HK-2 (cell line): Measurements from ENCODE around the gene FHIP1A.
"Not testable (repeated sequence)": the region's sequence is repeated elsewhere in the genome, so short reads cannot be mapped to it uniquely, and the experiment has no call there.

Experiments used
- DNase-seq: peaks from one replicate; pipeline ENCODE4 v3.0.0-alpha.2; 2018; ENCODE audit not compliant: unreplicated experiment

Gene FHIP1A

DNA sequence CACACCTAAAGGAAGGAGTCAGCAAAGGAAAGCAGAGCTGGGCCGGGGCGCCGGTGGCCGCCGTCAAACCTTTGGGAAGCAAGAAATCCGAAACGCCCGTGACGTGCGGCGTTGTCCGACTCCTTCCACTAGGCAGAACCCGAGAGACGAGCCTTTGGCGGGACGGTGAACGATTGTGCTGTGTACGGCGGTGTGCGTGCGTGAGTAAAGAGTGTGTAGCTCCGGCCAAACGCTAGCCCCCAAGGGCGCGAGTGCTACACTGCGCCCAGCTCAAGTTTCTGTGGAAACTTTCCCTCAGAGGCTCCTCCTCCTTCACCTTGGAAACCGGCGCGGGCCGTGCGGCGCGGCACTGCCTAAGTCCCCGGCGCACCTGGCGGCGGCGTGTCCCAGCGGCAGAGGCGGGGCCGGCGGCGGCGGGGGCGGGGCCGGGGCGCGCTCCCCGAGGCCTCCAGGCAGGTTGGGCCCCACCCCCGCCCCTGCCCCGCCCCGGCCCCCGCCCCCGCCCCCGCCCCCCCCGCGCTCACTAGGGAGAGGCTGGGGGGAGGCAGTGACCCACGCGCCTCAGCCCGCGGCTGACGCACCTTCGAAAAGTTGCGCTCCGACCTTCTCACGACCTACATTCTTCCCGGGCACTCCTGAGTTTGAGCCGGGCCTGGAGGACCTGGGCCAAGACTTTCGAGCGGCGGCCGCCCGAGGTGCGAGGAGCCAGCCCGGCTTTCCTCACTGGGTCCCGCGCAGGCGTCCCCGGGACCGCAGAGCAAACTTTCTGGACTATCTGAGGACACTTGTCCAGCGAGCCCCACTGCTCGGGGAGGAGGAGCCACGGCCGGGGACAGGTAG is at the start of gene FHIP1A:
FHIP1A (plus strand) TSS at position 547 of the 840 bp plus-strand sequence. CDS start 157,084 bp downstream, outside the sequence.
- DNase-seq = peak; percentile 94

DNA sequence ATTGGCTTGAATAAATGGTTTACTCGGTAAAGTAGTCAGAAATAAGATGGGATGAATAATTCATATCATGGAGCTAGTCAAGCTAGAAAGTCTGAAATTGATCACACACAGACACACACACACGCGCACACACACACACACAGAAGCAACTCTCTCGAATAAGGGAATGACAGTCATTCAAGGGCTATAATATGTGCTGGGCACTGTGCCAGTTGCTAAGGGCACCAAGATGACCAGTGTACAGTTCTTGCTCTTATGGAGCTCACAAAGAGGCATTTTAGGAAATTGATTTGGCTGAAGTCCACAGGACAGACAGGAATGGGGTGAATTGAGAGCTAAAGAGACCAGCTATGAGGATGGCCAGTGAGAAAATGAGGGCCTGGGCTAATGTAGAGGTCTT is 49.4 kb upstream of the FHIP1A start:
- DNase-seq = no peak

DNA sequence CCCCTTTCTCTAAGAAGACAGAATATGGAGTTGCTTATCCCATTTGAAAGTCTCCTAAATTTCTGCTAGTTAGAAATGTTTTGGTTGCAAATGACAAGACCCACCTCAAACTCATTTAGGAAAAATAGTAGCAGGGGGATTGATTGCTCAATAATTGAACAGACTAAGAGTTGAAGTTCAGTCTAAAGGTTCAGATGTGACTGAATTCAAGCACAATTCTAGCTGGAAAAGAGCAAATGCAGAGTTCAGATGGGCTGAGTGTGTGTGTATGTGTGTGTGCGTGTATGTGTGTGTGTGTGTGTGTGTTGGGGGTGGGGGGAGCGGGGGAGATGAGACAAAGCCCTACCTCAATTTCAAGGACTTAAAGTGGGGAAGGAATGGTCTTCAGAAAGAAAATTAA is 47.9 kb upstream of the FHIP1A start:
- no peak for DNase-seq

DNA sequence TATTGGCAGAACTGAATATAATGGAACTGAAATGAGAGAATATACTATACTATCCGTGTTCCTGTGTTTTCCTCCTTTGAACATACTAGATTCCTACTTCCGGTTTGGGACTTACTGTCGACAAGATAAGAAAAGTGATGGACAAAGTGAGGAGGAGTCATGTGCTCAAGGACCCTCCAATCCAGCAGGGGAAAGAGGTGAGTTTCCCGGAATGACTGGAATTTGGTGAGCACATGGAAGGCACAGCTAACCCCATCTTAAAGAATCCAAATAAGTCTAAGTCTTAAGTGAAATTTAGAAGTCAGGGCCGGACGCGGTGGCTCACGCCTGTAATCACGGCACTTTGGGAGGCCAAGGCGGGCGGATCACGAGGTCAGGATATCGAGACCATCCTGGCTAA is 47.0 kb upstream of the FHIP1A start:
- no peak for DNase-seq

DNA sequence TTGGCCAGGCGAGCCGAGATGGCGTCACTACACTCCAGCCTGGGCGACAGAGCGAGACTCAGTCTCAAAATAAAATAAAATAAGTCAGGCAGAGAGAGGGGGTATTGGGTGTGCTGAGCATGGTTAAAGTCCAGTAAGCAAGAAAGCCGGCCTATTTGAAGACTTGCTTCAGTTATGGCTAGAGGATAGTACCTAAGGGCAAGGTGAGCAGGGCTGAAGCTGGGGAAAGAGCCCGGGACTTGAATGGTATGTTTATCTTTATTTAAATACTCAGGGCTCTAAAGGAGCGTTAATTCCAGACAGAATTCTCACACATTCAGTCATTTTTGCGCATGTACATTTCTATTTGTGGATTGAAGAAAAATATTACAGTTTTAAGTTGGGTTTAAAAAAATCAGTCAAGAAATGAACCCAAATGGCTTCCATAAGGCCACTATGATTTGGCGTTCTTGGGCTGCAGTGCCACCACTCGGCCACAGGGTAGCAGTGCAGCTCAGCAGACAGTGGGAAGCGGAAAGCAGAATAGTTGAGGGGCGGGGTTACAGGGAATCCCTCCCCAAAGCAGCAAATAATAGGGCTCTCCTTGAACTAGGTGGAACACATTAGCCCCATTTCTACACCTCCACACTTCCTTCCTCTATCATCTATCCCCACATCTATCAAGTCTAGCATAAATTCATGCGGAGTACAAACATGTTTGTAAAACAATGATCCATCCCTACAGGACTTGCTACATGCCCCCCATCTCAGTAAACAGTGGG is 46.4 kb upstream of the FHIP1A start:
- peak; percentile 82 for DNase-seq

DNA sequence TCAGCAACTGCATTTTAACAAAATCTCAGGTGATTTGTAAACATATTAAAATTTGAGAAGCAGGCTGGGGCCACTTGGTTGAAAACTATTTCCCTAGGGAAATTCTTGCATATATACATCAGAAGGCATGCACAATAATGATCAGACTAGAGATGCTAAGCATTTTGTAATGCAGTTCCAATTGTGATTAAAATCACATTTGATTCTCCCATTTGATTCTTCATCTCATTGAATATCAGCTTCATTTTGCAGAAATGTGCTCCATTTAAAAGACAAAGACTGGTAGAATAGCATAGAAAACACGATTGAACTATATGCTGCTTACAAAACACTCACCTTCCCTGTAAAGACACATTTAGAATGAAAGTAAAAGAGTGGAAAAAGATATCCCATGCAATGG is 32.4 kb upstream of the FHIP1A start:
- DNase-seq = no peak

DNA sequence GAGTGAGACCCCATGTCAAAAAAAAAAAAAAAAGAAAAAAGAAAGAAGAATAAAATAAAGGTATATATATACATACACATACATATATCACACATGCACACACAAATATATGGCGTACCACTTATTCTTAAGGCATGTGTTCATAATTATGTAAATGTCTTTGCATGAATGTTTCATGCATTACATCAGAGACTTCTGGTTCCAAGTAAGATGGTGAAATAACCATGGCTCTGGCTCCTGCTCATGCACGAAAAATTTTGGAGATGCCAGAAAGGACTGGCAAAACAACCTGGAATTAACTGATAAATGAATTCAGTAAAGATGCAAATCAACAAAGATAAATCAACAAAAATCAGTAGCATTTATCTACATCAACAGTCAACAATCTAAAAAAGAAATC is 19.7 kb upstream of the FHIP1A start:
- DNase-seq = no peak

DNA sequence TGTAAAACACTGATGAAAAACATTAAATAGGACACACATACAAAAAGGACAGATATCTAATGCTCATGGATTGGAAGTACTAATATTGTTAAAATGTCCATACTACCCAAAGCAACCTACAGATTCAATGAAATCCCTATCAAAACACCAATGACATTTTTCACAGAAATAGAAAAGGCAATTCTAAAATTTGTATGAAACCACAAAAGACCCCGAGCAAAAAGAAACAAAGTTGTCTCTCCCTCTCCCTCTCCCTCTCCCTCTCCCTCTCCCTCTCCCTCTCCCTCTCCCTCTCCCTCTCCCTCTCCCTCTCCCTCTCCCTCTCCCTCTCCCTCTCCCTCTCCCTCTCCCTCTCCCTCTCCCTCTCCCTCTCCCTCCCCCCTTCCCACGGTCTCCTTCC is 19.2 kb upstream of the FHIP1A start:
- DNase-seq = not testable (repeated sequence)

DNA sequence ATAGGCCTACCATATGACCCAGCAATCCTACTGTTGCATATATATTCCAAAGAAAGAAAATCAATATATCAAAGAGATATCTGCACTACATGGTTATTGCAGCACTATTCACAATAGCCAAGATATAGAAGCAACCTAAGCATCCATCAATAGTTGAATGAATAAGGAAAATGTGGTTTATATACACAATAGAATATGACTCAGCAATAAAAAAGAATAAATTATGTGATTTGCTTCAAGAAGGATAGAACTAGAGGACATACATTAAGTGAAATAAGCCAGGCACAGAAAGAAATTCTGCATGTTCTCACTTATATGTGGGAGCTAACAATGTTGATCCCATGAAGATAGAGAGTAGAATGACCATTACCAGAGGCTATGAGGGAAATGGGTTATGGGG is 13.1 kb upstream of the FHIP1A start:
- DNase-seq = no peak

DNA sequence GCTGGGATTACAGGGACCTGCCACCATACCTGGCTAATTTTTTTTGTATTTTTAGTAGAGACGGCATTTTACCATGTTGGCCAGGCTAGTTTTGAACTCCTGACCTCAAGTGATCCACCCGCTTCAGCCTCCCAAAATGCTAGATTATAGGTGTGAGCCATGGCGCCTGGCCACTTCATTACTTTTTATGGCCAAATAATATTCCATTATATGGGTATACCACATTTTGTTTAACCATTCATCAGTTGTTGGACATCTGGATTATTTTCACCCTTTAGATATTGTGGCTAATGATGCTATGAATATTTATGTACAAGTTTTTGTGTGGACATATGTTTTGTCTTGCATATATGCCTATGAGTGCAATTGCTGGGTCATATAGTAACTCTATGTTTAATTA is 8.6 kb upstream of the FHIP1A start:
- DNase-seq = no peak

DNA sequence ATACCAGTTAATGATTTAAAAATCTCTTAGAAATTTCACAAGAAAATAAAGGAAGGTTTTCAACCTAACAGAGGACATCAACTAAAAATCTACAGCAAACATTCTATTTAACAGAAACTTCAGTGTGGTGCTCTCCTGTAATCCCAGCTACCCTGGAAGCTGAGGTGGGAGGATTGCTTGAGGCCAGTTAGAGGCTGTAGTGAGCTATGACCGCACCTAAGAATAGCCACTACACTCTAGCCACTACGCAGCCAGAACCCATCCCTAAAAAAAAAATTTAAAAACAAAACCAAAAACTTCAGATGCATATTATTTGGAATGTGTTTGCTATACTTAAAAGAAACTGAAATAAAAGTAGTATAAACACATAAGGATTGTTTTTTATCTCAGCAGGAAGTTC is 7.2 kb upstream of the FHIP1A start:
- no peak for DNase-seq

DNA sequence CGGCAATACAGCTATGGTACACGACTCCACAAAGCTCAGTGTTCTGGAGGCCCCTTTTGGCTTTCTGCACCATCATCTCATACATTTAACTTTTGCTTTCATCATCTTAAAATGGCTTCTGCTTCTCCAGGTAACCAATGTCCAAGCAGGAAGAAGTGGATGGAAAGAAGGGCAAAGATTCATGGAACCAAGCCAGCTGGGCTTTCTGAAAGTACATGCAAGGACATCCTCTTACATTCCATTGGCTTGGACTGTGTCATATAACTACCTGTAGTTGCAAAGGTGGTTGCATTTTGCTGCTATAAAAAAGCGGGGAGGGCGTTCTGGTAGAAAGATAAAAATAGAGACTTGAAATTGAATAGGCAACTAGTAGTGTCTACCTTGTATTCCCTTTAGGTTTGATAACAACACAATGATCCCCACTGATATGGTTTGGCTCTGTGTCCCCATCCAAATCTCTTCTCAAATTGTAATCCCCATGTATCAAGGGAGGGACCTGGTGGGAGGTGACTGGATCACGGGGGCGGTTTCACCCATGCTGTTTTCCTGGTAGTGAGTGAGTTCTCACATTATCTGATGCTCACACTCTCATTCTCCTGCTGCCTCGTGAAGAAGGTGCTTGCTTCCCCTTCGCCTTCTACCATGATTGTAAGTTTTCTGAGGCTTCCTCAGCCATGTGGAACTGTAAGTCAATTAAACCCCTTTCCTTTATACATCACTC is 6.7 kb upstream of the FHIP1A start:
- DNase-seq = no peak

DNA sequence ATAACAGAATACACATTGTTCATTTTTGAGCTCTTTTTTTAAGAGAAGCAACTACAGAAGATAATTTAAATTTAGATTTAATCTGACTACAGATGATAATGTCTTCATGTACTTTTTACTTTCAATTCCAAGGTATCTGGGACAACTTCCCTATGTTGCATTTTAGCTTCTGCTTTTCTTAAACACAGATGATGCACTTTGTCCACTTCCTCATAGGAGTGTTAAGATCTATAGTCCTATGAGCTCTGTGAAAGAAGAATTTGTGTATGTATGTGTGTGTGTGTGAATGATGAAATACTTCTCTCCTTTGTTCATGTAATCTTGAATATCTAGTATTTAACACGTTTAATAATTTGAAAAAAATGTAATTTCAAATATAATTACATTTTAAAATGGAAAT is 5.3 kb upstream of the FHIP1A start:
- DNase-seq = no peak

DNA sequence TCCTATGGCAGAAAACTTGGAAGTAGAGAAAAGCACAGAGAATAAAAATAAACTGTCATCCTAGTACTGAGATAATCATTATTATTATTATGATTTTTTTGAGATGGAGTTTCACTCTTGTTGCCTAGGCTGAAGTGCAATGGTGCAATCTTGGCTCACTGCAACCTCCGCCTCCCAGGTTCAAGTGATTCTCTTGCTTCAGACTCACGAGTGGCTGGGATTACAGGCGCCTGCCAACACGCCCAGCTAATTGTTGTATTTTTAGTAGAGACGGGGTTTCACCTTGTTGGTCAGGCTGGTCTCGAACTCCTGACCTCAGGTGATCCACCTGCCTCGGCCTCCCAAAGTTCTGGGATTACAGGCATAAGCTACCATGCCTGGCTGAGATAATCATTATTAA is 4.2 kb upstream of the FHIP1A start:
- DNase-seq = not testable (repeated sequence)

DNA sequence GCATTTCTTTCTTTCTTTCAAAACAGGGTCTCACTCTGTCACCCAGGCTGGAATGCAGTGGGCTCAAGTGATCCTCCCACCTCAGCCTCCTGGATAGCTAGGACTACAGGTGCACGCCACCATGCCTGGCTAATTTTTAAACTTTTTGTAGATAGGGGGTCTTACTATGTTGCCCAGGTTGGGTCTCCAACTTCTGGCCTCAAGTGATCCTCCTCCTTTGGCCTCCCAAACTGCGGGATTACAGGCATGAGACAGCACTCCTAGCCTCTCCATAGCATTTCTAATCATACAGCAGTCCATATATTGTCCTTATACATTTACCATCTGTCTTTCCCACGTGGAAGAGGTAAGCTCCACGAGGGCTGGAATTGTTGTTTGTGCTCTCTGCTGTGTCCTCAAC is 2.0 kb upstream of the FHIP1A start:
- DNase-seq = no peak

DNA sequence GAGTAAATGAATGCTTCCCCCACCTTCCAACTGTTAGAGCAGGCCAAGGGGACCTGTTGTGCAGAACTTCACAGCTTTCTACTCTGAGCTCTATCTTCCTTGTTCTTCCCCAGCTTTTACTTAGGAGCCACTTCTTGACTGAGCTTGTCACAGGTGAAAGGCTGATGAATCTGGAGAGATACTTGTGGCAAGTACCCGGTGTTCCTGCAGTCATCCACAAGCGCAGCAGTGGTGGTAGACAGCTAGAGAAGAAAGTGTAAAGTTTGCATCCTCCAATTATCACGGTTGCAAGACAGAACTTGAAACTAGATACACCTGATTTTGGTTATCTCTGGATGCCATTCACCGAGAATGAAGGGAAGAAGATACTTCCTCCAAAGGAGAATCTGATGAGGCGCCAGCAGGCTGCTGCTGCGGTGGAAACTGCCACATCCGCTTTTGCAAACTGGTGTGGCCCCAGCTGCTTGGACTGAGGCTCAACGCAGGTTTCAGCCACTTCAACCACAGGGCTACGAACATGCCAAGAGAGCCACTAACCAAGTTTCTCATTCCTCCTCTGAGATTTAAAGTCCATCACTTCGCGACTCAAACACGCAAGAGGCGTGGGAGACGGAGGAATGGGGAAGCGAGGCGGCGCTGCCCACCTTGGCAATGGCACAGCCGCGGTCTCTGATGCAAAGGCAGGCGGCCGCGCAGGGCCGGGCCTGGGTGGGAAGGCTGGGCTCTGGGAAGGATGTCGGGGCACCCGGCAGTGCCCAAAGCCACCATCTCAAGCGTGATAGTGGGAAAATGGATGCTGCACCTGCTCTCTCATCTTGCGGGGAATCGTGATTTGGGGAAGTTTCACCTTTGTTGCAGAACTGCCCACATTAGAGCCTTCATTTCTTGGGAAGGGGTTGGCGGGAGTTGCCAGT is 1.3 kb upstream of the FHIP1A start:
- no peak for DNase-seq

DNA sequence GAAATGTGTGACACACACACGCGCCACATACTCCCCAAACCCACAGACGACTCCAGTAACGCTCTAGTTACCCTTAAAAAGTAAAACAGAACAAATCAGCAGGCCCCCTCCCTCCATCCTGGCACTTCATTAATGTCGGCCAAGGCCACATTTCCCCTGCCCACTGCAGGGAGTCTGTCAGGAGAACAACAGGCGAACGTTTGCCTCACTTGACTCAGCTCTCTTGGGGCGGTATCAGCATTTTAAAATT is 671 bp upstream of the FHIP1A start:
- DNase-seq = no peak

DNA sequence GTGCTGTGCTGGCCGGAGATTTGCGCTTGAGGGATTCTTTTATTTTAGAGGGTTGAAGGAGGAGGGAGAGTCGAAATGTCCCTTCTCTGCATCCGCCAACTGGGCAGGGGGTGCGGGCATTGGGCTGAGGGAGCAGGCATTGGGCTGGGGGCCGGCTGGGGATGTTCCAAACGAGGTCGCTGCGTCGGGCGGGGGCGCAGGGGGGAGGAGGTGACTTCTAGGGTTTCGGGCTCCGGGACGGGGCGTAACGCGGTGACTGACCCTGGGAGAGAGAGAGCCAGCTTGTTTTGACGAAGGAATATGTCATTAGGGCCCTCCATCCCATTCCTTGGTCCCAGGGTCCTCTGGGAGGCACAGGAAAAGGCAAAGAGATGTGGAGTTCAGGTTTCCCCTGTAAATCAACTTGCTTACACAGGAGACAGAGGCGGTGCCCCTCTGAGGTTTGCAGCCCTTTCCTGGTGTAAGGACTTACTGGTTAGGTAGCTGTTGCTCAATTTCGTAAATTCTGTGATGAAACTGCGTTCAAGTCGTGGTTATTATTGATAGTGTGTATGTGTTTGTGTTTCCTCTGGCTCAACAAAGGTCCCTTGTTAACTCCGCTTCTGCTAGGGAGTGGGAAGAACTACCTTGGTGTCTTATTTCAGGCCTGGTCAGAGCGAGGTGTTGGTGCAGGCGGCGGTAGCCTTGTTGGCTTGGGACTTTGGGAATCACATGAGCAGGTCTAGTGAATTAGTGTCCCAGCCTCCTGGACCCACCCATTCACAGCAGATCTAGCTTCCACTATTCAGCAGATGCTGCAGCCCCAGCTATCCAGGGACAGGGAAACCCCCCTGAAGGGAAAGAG is 716 bp downstream of the FHIP1A start:
- peak; percentile 46 for DNase-seq

DNA sequence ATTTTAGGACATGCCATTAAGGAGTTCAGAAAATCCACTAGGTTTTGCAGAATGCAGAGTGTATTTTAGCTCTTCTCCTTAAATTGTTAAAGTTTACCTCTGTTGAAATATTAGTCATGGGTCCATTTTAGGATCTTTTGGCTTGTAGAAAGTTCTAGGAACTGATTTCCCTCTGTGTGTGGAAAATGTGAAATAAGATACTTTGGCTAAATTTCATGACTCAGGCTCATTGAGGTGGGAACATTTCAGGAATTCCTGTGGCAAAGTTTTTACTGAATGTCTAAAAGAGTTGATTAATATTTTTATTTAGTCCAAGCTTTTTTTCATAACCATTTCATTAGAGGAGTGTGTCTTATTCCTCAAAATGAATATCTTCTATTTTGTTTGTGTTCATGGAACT is 7.0 kb downstream of the FHIP1A start:
- no peak for DNase-seq

DNA sequence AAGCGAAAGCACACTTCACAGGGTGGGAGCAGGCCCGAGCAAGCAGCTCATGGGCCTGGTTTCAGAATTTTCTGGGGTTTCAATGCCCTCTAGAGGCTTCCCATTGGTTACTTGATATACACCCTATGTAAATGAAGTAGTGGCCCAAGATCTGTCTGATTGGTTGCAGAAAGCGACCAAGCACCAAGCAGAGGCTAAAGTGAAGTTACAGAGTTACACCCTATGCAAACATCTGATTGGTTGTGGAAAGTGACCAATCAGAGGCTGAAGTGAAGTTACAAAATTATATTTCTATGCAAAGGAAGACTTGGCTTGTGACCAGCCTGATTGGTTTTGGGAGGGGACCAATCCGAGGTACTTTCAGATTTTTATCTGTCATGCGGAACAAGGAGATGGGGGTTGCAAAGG is 8.2 kb downstream of the FHIP1A start:
- DNase-seq = peak; percentile 31
